Measurements from ENCODE around the gene MYO1H. TPM values are rescaled to one million over a fixed set of nuclear protein-coding genes. Genes with fewer than 3 reads are reported as not detected.

Gene MYO1H
- total and polyA plus RNA-seq, 2 of the 8 experiments (the other 6 are each of a cell fraction or from before 2014, with no cell fraction given), result 0.03 TPM; not detected in 1

DNA sequence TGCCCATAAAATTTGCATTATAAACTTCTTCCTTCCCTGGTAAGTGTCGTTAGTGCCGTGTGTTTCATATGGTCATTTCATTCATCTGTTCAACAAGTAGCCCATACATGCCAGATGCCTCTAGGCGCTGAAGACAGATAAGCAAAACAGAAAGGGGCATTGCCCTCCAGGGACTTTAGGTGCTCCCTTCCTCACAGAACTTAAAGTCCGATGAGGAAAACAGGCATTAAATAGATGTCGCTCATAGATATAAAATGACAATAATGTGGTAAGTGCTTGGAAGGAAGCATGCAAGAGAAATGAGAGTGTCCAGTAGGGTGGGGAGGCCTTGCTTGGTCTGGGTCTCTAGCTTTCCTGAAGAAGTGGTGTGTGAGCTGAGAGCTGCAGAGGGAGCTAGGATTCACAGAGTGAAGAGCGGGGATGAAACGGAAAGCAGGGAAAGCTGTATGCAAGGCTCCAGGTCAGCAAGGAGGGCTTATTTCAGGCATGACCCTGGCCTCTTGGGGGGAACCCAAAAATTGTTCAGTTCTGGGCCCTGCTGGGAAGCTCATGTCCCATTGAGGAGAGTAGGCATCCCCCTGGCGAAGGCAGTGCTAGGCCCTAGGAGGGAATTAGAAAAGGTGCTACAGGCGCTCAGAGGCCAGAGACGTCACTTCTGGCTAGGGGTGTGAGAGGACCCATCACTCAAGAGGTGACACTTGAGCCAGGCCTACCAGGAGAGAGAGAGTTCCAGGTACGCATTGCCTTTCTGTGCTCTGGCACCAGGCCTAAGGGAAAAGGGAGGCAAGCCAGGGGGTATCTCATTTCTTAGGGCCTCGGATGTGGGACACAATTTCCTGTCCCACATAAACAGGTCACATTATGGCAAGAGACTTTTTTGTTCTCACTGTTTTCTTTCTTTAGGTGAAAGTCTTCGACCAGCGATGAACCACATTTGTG is 141.6 kb downstream of the MYO1H start:
- no peak overlapping the region for H3K56ac ChIP-seq (replicated peaks; ENCODE audit: insufficient read length, low read depth, low read length)
- H2AK5ac ChIP-seq (ENCODE audit: low read depth, low read length), result no peak overlapping the region
- H3K79me1 ChIP-seq (ENCODE audit: low read depth, low read length), result no peaks in the 10 kb centered on the region
- no peak overlapping the region for H3K14ac ChIP-seq (ENCODE audit: insufficient read length)
- H3K36me3 ChIP-seq (ENCODE audit: control insufficient read depth in 2 of 4, insufficient read depth in 4 of 4, low read length in 3 of 4), result peaks cover 9 to 67% (median 46%) of the 10 kb centered on the region in 4 experiments
- peaks cover 2 to 4% of the 10 kb centered on the region in 2 experiments for H4K20me1 ChIP-seq (replicated peaks in 1 of 2; ENCODE audit: control insufficient read depth in 1 of 2, insufficient read depth in 2 of 2, low read length in 2 of 2)
- H3K27me3 ChIP-seq (replicated peaks in 1 of 4; ENCODE audit: control insufficient read depth in 3 of 4, extremely low read depth in 1 of 4, insufficient read depth in 3 of 4, low read length in 3 of 4), result no peaks in the 10 kb centered on the region
- no peak overlapping the region for H3K23ac ChIP-seq (ENCODE audit: insufficient read length)
- CTCF ChIA-PET (ENCODE audit: partially characterized antibody), result interaction anchor here (0.8 to 1.0 kb wide), 3 partner anchors 10 to 42 kb away, joined by 3 read pairs; no protein-coding TSS in a partner anchor
- no peak for DNase-seq (ENCODE audit: low read depth in 1 of 2, low spot score in 2 of 2)
- no peak overlapping the region for H2AFZ ChIP-seq (ENCODE audit: low read length)
- H3K9ac ChIP-seq (replicated peaks in 1 of 4; ENCODE audit: extremely low read depth in 1 of 4, low read depth in 3 of 4, low read length in 3 of 4), result no peak overlapping the region
- no peak overlapping the region for H3K4me2 ChIP-seq (ENCODE audit: insufficient read depth in 1 of 2, low read depth in 2 of 2, low read length in 2 of 2)
- no peak overlapping the region for H2BK12ac ChIP-seq (ENCODE audit: low read depth, low read length)
- H3K23me2 ChIP-seq (ENCODE audit: low read depth, low read length), result no peaks in the 10 kb centered on the region
- FAIRE-seq, result no peak
- H2BK5ac ChIP-seq (ENCODE audit: low read depth, low read length), result no peak overlapping the region
- H3K79me2 ChIP-seq (ENCODE audit: control insufficient read depth in 1 of 2, insufficient read depth in 2 of 2, low read length in 2 of 2), result no peaks in the 10 kb centered on the region
- H4K8ac ChIP-seq (ENCODE audit: extremely low read depth, insufficient read depth, low read length), result no peak overlapping the region
- no peak overlapping the region for H3K4ac ChIP-seq (replicated peaks; ENCODE audit: insufficient read length, low read depth, low read length)
- H4K91ac ChIP-seq (replicated peaks; ENCODE audit: insufficient read length, low read length), result no peak overlapping the region
- POLR2A ChIA-PET (ENCODE audit: partially characterized antibody), result no interaction called here
- H3K9me3 ChIP-seq (ENCODE audit: insufficient read depth in 2 of 2, low read depth in 1 of 2, low read length in 1 of 2), result no peaks in the 10 kb centered on the region
- H2BK120ac ChIP-seq (replicated peaks; ENCODE audit: low read depth, low read length), result no peak overlapping the region
- no peak overlapping the region for H2BK20ac ChIP-seq (ENCODE audit: low read length)
- H3K18ac ChIP-seq (ENCODE audit: extremely low read depth, low read length), result no peak overlapping the region
- H3K4me3 ChIP-seq (ENCODE audit: extremely low read depth in 1 of 4, insufficient read depth in 2 of 4, low read depth in 3 of 4, low read length in 4 of 4), result no peak overlapping the region
- H2BK15ac ChIP-seq (ENCODE audit: low read length), result no peak overlapping the region
- no peak for TF ChIP-seq SIX5 (IDR thresholded peaks at IDR 0.05; ENCODE audit: low read depth, low read length)
- TF ChIP-seq ZNF274 (IDR thresholded peaks at IDR 0.05; ENCODE audit: borderline replicate concordance, extremely low read depth, low read length), result no peak
- TF ChIP-seq TAF7 (optimal IDR thresholded peaks at IDR 0.05; ENCODE audit: borderline replicate concordance, low read depth, low read length), result no peak
- TF ChIP-seq EP300 (IDR thresholded peaks at IDR 0.05; ENCODE audit: borderline replicate concordance in 1 of 2, low read depth in 2 of 2, low read length in 2 of 2), result no peak
- no peak for TF ChIP-seq POU5F1 (IDR thresholded peaks at IDR 0.05; ENCODE audit: low read depth, low read length)
- no peak for TF ChIP-seq YY1 (IDR thresholded peaks at IDR 0.05; ENCODE audit: low read depth, low read length)
- no peak for TF ChIP-seq JUN (IDR thresholded peaks at IDR 0.05; ENCODE audit: low read depth, low read length)
- no peak for TF ChIP-seq GTF2F1 (IDR thresholded peaks at IDR 0.05; ENCODE audit: borderline replicate concordance, low read depth, low read length)
- no peak for TF ChIP-seq SP4 (IDR thresholded peaks at IDR 0.05; ENCODE audit: low read length)
- no peak for TF ChIP-seq RFX5 (IDR thresholded peaks at IDR 0.05; ENCODE audit: borderline replicate concordance, low read depth, low read length)
- no peak for TF ChIP-seq RXRA (IDR thresholded peaks at IDR 0.05; ENCODE audit: insufficient read depth, low read depth, low read length)
- TF ChIP-seq TEAD4 (IDR thresholded peaks at IDR 0.05; ENCODE audit: low read depth, low read length), result no peak
- no peaks in the 10 kb centered on the region for H3K4me1 ChIP-seq (replicated peaks in 1 of 4; ENCODE audit: control insufficient read depth in 3 of 4, insufficient read depth in 4 of 4, low read length in 3 of 4)
- H3K27ac ChIP-seq (ENCODE audit: low read depth, low read length), result no peak overlapping the region
- WGBS, 2 experiments (ENCODE audit: extremely low coverage in 1 of 2, insufficient coverage in 1 of 2, insufficient read length in 1 of 2, insufficient replicate concordance in 2 of 2, low coverage in 1 of 2, low lambda C conversion rate in 2 of 2, missing lambda C conversion rate in 1 of 2), result 92% methylated on average over 14 of the region's 14 CpGs; no CpG with 5 or more reads in 1 of the 2 experiments
- no peak overlapping the region for H4K5ac ChIP-seq (ENCODE audit: insufficient read length, low read depth, low read length)
